ENCODE measurements around the gene CCL21. TPM values are rescaled to one million over a fixed set of nuclear protein-coding genes. Genes with fewer than 3 reads are reported as not detected.

The CCL21 gene
- total and polyA plus RNA-seq, 10 of the 15 experiments (the other 5 are each of a cell fraction or from before 2014, with no cell fraction given) = 0.26 TPM; not detected in 9

DNA sequence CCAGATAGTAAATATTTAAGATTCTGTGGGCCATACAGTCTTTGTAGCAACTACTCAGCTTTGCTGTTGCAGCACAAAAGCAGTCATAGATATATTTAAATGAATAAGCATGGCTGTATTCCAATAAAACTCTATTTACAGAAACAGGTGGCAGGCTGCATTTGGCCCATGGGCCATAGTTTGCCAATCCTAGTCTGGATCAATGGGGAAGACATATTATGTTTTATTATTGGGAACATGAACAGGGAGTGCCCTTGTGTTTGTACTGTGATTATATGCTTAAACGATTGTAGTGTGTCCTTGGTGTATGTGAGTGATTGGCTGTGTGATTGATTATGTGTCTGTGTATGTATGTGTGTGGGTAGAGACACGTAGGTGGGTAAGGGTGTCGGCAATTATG lies 35.5 kb downstream of the CCL21 start:
- TF ChIP-seq MEF2B (IDR thresholded peaks at IDR 0.05; ENCODE audit: partially characterized antibody, poor library complexity, severe bottlenecking) (no peak), SUZ12 (IDR thresholded peaks at IDR 0.05; ENCODE audit: unreplicated experiment) (no peak), ZNF24 (IDR thresholded peaks at IDR 0.05) (no peak), SMAD1 (IDR thresholded peaks at IDR 0.05; ENCODE audit: low read depth, partially characterized antibody) (no peak), NBN (IDR thresholded peaks at IDR 0.05) (no peak), POLR2AphosphoS5 (IDR thresholded peaks at IDR 0.05; ENCODE audit: low read length) (no peak)
- TF ChIP-seq, protein P1, sequence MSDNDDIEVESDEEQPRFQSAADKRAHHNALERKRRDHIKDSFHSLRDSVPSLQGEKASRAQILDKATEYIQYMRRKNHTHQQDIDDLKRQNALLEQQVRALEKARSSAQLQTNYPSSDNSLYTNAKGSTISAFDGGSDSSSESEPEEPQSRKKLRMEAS (IDR thresholded peaks at IDR 0.05; ENCODE audit: low read depth, low read length) = no peak
- TF ChIP-seq, protein P2, sequence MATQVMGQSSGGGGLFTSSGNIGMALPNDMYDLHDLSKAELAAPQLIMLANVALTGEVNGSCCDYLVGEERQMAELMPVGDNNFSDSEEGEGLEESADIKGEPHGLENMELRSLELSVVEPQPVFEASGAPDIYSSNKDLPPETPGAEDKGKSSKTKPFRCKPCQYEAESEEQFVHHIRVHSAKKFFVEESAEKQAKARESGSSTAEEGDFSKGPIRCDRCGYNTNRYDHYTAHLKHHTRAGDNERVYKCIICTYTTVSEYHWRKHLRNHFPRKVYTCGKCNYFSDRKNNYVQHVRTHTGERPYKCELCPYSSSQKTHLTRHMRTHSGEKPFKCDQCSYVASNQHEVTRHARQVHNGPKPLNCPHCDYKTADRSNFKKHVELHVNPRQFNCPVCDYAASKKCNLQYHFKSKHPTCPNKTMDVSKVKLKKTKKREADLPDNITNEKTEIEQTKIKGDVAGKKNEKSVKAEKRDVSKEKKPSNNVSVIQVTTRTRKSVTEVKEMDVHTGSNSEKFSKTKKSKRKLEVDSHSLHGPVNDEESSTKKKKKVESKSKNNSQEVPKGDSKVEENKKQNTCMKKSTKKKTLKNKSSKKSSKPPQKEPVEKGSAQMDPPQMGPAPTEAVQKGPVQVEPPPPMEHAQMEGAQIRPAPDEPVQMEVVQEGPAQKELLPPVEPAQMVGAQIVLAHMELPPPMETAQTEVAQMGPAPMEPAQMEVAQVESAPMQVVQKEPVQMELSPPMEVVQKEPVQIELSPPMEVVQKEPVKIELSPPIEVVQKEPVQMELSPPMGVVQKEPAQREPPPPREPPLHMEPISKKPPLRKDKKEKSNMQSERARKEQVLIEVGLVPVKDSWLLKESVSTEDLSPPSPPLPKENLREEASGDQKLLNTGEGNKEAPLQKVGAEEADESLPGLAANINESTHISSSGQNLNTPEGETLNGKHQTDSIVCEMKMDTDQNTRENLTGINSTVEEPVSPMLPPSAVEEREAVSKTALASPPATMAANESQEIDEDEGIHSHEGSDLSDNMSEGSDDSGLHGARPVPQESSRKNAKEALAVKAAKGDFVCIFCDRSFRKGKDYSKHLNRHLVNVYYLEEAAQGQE (IDR thresholded peaks at IDR 0.05; ENCODE audit: low read depth, low read length) = no peak
- intact Hi-C loops (cut with micrococcal nuclease; ENCODE audit: unreplicated experiment) (no loop called here), in situ Hi-C loops (cut with MboI) (no loop called here)
- CTCF ChIA-PET = interaction anchor here (1.1 to 3.3 kb wide), 5 partner anchors 8 to 29 kb away, joined by 3 to 23 read pairs (median 4); a partner anchor contains a TSS
- no peak for FAIRE-seq
- no peak overlapping the region for H3K27ac ChIP-seq (ENCODE audit: control insufficient read depth, insufficient read depth)
- 52% methylated on average over 3 of the region's 3 CpGs for WGBS (ENCODE audit: insufficient coverage, insufficient replicate concordance, low lambda C conversion rate, missing lambda C conversion rate)
- no peak for ATAC-seq
- no peak overlapping the region for H3K9ac ChIP-seq (ENCODE audit: control insufficient read depth, insufficient read depth, low read length)
- no peaks in the 10 kb centered on the region for H3K36me3 ChIP-seq (ENCODE audit: control insufficient read depth in 2 of 2, insufficient read depth in 2 of 2, low read length in 1 of 2)
- DNase-seq (ENCODE audit: low read depth, low spot score) = no peak
- RAD21 ChIA-PET (ENCODE audit: unreplicated experiment) = interaction anchor here (0.6 kb wide), 1 partner anchor 1279 kb away, joined by 3 read pairs; no protein-coding TSS in a partner anchor
- no peaks in the 10 kb centered on the region for H4K20me1 ChIP-seq (ENCODE audit: control insufficient read depth, insufficient read depth)
- no peaks in the 10 kb centered on the region; the same call in 2 of the 3 replicates for H3K9me3 ChIP-seq (replicated peaks; ENCODE audit: control insufficient read depth, insufficient read depth, low read length)
- no peaks in the 10 kb centered on the region for H3K79me2 ChIP-seq (ENCODE audit: control insufficient read depth, insufficient read depth, low read length)
- H3K4me2 ChIP-seq (ENCODE audit: control insufficient read depth, insufficient read depth) = no peak overlapping the region
- no peaks in the 10 kb centered on the region for H3K27me3 ChIP-seq (replicated peaks in 1 of 2; ENCODE audit: control insufficient read depth in 2 of 2, insufficient read depth in 2 of 2, low read length in 1 of 2)
- no peaks in the 10 kb centered on the region for H3K4me1 ChIP-seq (ENCODE audit: control insufficient read depth, insufficient read depth, low read length)
- H2AFZ ChIP-seq (ENCODE audit: control insufficient read depth, low read depth, low read length) = no peak overlapping the region
- BruUV-seq (replicated peaks) = no TSS peak
- POLR2A ChIA-PET = no interaction called here
- SMC1A ChIA-PET (ENCODE audit: uncharacterized antibody, unreplicated experiment) = no interaction called here
- no peak overlapping the region for H3K4me3 ChIP-seq
